GM18517 (cell line): ENCODE results near the gene TCAIM.
"Not testable (repeated sequence)": the region's sequence is repeated elsewhere in the genome, so short reads cannot be mapped to it uniquely, and the experiment has no call there.

Experiments used
- ATAC-seq: cut with Tn5 transposase; IDR thresholded peaks from one replicate; pipeline ENCODE4 v1.9.1; 2021; ENCODE audit warnings: mild to moderate bottlenecking, moderate library complexity; ENCODE audit not compliant: unreplicated experiment

Gene TCAIM

DNA sequence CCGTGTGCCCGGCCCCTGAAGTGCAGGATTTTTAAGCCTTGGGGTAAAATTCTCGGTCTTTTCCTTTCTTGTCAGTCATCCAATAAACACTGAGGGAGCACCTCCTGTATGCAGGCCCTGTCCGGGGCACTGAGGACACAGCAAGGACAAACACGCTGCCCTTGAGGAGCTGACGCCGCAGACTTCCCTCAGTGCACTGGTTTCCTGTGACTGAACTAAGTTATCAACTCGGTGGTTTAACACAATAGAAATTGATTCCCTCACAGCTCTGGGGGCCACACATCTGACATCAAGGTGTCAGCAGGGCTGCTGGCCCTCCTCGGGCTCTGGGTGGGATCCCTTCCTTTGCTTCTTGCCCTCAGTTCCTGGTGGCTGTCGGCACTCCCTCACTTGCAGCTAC lies 73.8 kb downstream of the TCAIM start:
- ATAC-seq, result no peak

DNA sequence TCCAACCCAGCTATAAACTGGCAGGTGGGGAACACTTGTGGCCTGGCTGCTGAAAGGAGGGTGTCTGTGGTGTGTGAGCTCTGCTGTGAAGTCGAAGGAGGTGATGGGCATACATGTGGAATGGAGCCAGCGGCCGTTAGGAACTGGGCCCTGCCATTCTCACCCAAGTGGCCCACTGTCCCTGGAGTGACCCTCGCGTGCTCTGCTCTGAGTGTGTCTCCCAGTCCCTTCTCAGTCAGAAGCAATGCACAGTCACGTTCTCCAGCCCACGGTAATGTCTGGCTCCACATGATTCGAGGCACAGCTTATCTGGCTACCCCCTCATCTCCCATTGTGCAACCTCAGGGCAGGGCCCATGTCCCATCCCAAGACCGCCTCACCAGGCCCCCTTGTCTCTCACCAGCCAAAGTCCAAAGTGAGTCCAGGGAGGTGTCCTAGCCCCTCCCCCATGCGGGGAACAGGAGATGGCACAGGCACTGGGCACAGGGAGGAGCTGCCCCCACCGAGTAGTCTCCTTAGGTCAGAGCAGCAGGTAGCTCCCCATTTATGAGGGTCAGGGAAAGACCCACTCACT lies 76.0 kb downstream of the TCAIM start:
- ATAC-seq, result no peak

DNA sequence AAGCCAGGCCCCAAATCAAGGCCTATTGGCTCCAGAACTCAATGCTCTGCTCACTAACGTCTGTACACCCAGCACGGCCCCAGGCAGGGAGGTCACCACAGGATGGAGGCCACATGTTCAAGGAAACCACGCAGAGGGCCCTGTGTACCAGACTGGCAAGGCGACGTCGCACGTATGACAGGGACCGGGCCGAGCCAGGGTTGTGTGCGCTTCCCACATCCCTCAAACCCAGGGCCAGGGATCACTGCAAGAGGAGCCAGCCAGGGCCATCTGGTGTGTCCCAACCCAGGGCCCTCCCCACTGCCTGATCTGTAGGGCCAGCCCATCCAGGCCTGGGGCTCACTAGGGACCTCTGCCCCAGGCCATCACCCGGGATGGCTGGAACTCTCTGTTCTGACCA lies 76.9 kb downstream of the TCAIM start:
- no peak for ATAC-seq

DNA sequence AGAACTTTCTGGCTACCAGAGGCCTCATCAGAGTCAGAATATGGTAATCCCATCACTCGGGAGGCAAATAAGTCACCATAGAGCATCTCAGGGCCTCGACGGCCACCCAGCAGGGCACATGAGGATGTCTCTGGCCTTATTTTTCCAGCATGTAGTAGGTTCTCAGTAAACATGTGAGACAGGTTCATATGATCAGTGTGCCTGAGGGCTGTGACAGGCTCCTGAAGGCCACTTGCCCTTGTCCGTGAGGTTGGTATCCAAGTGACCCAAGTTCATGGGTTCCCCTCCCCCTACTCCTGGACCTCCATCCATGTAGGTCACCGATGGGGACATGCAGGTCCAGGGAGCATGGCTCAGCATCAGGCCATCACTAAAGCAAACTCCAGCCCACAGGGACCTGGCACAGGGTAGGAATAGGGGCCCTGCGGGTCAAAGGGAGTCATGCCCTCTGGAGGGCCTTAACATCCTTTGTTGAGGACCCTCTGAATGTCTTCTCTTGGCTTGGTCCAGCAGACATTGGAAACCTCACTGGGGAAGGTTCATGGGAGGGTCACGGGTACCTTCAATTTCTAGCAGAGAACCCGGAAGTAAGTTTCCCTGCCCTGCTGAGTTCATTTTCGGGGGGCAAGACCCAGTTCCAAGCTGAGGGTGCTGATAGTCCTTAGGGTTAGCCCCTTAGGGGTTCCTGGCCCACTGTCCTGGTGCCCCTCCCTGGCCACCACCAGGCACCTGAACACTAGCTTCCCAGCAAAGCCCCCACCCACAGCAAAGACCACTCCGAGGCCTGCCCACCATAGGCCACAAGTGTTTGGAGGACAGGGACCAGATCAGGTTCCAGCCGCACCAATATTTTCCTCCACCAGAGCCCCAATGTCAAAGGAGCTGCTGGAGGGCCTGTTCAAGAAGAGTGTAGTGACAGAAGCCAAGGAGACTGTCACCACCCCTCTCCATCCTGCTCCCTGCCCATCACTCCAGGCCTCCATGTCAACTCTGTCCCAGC lies 77.8 kb downstream of the TCAIM start:
- no peak for ATAC-seq

DNA sequence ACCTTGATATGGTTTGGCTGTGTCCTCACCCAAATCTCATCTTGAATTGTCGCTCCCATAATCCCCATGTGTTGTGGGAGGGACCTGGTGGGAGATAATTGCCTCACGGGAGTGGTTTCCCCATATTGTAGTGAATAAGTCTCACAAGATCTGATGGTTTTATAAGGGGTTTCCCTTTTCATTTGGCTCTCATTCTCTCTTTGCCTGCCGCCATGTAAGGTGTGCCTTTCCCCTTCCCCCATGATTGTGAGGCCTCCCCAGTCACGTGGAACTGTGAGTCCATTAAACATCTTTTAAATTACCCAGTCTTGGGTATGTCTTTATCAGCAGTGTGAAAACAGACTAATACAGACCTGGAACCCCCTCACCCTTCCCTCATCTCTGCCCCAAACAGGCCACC lies 79.6 kb downstream of the TCAIM start:
- not testable (repeated sequence) for ATAC-seq

DNA sequence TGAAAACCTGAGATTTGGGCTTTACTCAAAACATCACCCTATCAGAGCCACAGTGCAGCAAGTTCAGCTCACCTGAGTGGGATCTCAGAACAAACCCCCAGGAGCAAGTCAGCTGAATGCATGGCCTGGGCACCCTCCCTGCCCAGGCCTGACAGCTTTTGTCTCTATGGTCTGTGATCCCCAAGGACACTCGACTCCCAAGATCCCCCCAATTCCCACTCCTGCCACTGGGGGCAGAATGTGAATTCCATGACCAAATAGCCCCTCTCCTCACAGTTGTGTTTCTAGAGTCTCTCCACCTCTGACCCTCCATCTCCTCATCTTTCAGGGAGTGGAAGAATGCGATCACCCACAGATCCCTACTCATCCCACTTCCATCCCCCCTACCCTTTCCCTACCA lies 80.0 kb downstream of the TCAIM start:
- ATAC-seq, result no peak

DNA sequence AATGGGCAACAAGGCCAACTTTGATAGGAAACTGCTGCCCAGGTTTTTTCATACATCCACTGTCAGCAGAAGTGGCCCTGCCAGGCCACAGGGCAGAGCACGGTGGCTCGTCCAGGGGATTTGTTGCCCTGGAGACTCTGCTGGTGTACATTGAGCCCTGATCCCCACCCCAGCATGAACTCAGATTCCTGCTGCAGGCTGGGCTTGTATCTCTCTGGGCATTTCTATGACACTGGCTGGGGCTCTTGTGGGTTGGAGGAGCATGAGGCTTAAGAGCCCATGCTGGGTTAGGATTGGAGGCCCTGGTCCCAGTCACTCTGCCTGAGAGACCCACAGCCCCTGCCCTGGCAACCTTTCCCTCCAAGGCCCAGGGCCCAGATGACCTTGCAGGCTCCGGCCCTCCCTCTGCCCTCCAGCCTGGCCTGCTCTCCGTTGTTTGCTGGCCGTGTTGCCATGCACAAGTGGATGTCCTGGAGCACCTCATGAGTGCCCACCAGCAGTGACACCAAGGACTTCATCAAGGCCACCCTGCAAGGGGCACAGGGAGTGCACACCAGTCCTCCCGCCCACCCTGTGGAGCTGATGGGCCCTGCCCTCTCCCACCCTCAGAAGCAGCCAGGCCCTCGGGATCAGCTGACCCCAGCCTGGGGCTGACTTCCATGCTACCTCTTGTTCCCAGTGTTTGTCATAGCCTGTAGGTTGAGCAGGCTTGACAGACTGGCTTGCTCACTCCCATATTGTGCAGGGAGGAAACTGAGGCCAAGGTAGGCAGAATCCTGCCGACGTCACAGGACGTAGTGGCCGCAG lies 80.8 kb downstream of the TCAIM start:
- no peak for ATAC-seq

DNA sequence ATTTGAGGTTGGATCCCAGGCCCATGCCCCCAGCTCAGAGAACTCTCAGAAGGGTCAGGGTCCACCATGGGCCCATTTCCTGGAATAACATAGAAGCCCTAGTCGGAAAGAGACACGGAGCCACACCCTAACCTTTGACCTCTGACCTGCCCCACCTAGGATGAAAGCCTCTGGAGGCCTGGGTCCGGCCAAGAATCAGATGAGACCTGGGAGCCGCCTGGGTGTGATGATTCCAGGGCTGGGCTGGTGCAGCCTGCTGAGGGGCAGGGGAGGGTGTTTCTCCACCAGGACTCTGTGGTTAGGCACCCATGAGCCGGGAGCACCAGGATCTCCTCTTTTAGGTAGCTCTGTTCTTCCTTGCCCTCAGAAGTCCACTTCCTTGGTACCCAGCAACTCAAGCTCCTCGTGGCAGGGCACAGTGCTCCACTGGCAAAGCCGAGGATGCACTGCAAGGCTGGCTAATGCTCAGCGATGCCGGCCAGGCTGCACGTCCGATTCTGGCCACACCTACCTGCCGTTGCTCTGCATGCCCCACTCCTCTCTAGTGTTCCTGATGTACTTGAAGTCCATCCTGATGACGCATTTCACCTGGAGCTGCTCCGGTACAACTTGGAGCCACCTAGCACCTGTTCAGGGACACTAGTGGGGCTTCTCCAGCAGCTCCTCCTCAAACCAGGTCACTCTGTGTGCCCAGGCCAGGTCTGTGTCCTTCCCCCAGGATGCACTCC lies 81.5 kb downstream of the TCAIM start:
- ATAC-seq, result no peak

DNA sequence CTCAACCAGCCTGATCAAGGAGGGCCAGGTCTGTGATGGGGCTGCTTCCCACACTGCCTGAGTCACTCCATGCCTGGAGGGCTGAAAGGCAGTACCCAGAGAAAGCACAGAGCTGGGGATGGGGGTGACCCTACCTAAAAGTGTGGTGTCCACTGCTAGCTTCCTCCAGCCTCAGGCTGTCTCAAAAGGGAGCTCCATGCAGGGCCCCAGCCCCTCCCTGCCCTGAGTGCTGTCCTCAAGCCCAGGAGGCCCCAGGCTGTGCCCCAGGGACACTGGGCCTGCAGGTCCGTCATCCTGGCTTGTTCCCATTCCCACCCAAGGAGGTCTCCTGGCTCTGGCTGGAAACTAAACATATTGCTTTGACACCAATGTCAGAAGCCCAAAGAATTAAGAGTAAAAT lies 82.1 kb downstream of the TCAIM start:
- ATAC-seq, result no peak

DNA sequence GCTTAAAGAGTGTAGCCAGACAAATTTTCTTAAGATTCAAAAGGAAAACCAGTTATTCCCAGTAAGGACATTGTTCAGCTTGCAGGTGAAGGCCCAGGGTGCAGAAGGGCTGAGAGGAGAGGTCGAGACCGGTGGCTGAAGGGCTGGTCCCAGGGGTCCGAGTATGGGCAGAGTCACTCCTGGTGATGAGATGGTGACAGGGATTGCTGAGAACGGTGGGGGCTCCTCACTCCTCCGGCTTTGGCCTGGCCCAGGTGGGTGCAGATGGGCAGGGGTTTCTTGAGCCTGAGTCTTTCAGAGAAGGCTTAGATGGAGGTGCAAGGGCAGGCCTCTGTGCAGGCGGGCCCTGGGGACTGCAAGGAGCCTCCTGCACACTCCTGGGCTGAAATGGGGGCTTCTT lies 82.7 kb downstream of the TCAIM start:
- ATAC-seq, result no peak

DNA sequence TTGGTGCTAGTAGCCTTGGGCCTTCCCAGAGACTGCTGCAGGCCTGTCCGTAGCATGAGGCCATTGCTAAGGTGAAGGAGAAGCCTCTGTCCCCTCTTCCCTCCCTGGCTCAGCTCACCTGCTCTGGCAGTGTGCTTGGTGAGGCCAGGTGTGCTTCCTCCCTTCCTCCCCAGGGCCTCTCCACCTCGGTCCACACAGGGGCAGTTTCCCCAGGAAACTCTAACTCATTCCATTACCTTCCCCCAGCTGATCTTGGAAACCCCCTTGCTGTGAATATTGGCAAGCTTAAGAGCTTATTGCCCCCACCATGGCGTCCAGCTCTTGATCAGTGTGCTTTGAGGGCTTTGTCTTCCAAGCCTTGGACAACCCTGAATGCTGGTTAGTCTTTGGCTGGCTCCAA lies 86.2 kb downstream of the TCAIM start:
- ATAC-seq, result no peak

DNA sequence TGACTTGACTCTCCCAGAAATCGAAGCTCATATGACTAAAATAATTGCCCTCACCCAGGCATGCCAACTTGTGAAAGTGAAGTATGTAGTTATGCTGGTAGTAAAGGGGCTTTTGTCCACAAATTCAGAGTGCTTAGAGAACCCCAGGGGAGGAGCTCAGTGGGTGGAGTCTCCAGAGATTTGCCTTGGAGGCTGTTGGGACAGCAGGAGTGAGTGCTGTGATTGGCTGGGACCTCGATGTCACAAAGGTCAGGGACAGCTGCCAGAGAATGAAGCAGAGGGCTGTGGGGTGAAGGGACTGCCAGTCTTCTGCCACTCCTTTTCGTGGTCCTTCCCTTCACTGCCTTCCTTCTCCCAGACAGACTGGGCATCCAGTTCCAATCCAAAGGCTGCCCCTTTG lies 89.1 kb downstream of the TCAIM start:
- no peak for ATAC-seq

DNA sequence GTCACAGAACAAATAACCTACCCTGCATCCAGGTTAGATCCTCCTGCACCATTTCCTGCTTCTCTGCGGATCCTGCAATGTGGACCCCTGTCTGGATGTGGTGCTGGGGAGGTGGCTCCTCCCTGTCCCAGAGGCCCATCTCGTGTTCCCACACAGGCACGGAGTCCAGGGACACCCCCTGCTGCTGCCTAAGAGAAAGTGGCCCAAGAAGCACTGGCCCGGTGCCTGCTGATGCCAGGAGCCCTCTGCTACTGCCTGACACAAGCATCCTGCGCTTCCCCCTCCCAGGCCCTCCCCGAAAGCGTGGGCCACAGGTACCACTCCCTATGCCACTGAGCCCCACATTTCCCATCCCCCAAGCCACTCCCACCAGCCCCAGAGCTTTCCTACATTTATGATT lies 90.3 kb downstream of the TCAIM start:
- ATAC-seq, result no peak

DNA sequence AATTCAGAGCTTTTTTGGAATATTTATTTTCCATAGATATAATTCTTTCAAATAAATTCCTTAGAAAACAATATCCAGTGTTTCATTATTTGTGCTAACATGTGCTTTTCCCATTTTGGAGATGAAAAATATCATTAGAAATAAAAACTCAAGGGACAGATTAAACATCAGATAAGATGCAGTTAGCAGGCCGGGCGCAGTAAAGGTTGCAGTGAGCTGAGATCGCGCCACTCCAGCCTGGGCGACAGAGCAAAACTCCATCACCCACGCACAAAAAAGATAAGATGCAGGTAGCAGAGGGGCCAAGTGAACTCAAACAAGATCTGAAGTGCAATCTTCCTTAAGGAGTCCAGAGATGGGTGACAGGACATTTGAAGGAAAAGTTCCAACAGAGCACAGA lies 90.9 kb downstream of the TCAIM start:
- no peak for ATAC-seq

DNA sequence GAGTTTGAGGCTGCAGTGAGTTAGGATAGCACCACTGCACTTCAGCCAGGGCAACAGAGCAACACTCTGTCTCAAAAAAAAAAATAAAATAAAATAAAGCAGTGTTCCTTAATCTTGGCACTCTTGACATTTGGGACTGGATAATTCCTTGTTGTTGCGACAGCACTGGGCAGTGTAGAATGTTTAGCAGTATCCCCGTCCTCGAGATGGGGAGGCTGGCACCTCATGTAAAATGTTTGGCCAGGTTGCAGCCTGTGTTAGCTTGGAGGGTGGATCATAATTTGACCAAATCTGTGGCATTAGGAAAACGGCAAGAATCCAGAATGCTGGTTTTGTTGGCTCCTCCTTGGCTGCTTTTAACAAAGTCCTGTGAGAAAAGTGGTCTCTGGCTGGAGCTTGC lies 91.9 kb downstream of the TCAIM start:
- ATAC-seq, result no peak

DNA sequence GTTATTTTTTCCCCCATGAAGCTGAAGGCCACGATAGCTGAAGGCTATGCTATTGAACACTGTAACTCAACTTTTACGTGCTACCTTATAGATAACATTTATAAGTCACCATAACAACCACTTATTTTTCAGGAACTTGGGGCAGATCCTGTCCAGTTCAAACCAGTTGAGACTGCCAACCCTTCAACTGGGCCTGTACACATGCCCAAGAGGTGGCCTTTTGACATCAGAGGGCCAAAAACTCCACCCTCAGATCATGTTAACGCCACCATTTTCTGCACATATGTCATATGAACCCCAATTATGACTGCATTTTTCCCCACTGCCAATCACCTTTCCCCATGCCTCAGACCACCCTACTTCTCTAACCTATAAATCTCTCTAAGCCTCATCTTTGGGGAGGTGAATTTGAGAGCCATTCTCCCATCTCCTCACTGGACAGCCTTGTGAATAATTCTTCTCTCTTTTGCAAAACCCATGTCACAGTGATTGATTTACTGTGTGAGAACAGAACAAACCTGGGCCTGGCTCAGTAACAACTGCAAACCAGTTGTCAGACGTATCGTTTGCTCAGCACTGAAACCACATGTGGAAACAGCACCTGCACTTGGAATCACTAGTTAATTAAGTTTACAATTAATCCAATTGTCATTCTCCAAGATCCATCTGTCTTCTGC lies 96.4 kb downstream of the TCAIM start:
- ATAC-seq, result no peak

DNA sequence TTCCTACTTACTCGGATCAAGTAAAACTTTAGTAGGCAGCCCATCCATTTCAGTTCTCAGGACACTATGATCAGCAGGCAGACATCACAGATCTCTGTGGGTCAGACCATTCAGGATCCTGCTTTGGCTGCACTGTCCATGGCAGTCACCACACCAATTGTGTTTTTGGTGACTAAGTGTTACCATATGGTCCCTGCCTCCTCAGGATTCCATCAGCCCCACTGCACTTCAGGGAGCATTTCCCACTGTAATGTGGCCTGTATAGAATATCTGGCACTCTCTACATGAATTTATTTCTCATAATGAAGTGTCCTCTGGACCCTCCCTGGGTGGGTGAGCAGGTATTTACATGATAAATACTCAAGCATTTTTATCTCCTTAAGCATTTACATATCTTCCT lies 97.6 kb downstream of the TCAIM start:
- no peak for ATAC-seq

DNA sequence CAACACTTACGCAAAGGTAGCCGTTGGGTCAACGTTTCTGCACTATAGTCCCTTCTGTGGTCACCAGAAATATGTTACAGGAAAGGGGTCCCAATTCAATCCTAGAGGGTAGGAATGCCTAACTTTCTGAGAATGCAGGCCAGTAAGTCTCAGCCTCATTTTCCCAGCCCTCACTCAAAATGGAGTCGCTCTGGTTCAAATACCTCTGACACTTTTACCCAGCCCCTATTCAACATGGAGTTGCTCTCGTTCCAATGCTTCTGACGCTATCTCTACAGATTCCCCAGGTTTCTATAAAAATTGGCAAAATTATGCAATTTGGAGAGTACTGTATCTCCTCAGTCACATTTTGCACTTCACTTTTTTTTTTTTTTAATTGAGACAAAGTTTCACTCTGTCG lies 99.2 kb downstream of the TCAIM start:
- ATAC-seq, result no peak

DNA sequence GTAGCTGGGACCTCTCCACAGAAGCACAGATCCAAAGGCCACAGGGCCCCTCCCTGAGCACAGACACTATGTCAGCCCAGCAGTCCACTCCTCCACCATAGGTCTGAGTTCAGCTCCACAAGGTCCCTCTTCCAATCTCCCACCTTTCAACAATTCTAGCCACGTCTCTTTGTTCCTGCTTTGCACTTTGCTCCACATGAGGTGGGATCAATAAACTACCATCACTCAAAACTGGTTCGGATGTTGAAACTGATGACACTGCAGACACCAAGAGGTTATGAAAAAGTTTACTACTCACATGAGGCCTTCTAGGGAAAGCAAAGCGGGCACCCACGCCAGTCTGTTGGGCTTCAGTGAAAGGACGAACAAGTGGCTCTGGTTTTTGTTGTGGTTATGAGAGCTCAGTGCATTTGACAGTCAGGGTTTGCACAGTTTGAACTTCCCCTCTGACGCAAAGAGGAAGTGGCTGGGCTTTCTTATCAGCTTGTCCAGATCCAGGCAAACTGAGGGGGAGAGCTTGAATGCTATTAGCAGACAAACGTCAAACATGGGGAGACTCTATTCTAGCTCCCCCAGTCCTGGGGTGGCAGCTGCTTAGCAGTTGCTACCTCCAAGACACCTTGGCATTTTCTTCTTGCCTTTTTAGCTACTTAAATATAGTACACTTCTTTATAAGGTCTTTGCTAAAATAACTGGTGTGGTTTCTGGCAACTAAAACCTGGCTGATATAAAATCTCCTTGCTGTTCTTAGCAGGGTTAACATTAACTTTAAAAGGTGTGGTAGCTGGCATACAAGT lies 101.1 kb downstream of the TCAIM start:
- peak; percentile 95 for ATAC-seq
